Astrocyte (in vitro differentiated cells and primary cell): ENCODE measurements around the gene PEAK3. TPM values are rescaled to one million over a fixed set of nuclear protein-coding genes. Genes with fewer than 3 reads are reported as not detected.

Experiments used
- DNase-seq: peaks from one replicate; pipeline ENCODE4 v3.0.0-alpha.2; 2010; ENCODE audit warnings: low read depth
- FAIRE-seq: peaks from 2 replicates; lab custom pipeline; 2011; peaks lifted over from hg19 to GRCh38; lab: Jason Lieb, UNC
- H2AFZ ChIP-seq: 2 replicates; pipeline ENCODE4 v1.6.0; 2012; ENCODE audit warnings: low read depth, low read length, inconsistent platforms
- H3K27ac ChIP-seq: 2 replicates; pipeline ENCODE4 v1.5.1; 2011; ENCODE audit warnings: low read depth, low read length, inconsistent platforms
- H3K27me3 ChIP-seq: 2 replicates; pipeline ENCODE4 v1.6.0; 2011; ENCODE audit warnings: low read length, inconsistent platforms; ENCODE audit not compliant: insufficient read depth
- H3K36me3 ChIP-seq: 2 replicates; pipeline ENCODE4 v1.5.1; 2011; ENCODE audit warnings: low read length, inconsistent platforms; ENCODE audit not compliant: insufficient read depth
- H3K4me1 ChIP-seq: 2 replicates; pipeline ENCODE4 v1.5.1; 2011; ENCODE audit warnings: low read length, inconsistent platforms; ENCODE audit not compliant: insufficient read depth
- H3K4me2 ChIP-seq: 2 replicates; pipeline ENCODE4 v1.6.0; 2012; ENCODE audit warnings: low read length, inconsistent platforms
- H3K4me3 ChIP-seq: 2 replicates; pipeline ENCODE4 v1.5.1; 2011; ENCODE audit warnings: low read depth, mild to moderate bottlenecking, low read length, inconsistent platforms; ENCODE audit not compliant: insufficient read depth
- H3K79me2 ChIP-seq: 2 replicates; pipeline ENCODE4 v1.6.0; 2012; ENCODE audit warnings: mild to moderate bottlenecking, low read length, inconsistent platforms; ENCODE audit not compliant: insufficient read depth
- H3K9ac ChIP-seq: 2 replicates; pipeline ENCODE4 v1.6.0; 2012; ENCODE audit warnings: mild to moderate bottlenecking, low read length, inconsistent platforms
- H3K9me3 ChIP-seq: 2 replicates; pipeline ENCODE4 v1.5.1; 2012; ENCODE audit warnings: low read depth, mild to moderate bottlenecking, low read length, inconsistent platforms; ENCODE audit not compliant: insufficient read depth
- H4K20me1 ChIP-seq: 2 replicates; pipeline ENCODE4 v1.6.0; 2012; ENCODE audit warnings: low read length, inconsistent platforms; ENCODE audit not compliant: insufficient read depth
- H3K27ac Mint-ChIP-seq: one replicate; pipeline ENCODE4 v1.8.0; 2021; ENCODE audit warnings: mild to moderate bottlenecking, mixed read lengths; ENCODE audit not compliant: unreplicated experiment
- H3K27me3 Mint-ChIP-seq: one replicate; pipeline ENCODE4 v1.8.0; 2021; ENCODE audit warnings: low read depth, mixed read lengths; ENCODE audit not compliant: unreplicated experiment
- H3K36me3 Mint-ChIP-seq: one replicate; pipeline ENCODE4 v1.8.0; 2021; ENCODE audit warnings: low read depth, mixed read lengths; ENCODE audit not compliant: unreplicated experiment
- H3K4me1 Mint-ChIP-seq: one replicate; pipeline ENCODE4 v1.8.0; 2021; ENCODE audit warnings: low read depth, mixed read lengths; ENCODE audit not compliant: unreplicated experiment
- H3K4me3 Mint-ChIP-seq: one replicate; pipeline ENCODE4 v1.8.0; 2021; ENCODE audit warnings: mild to moderate bottlenecking, moderate library complexity, mixed read lengths; ENCODE audit not compliant: unreplicated experiment
- H3K9me3 Mint-ChIP-seq: one replicate; pipeline ENCODE4 v1.8.0; 2021; ENCODE audit warnings: mild to moderate bottlenecking, mixed read lengths; ENCODE audit not compliant: unreplicated experiment
- CTCF ChIP-seq: IDR thresholded peaks from 2 replicates; pipeline ENCODE4 v1.5.1; 2011; ENCODE audit warnings: low read depth, mild to moderate bottlenecking, inconsistent platforms, low read length, moderate library complexity; ENCODE audit not compliant: insufficient read depth
- EZH2 ChIP-seq: IDR thresholded peaks from 2 replicates; pipeline ENCODE4 v1.6.1; 2012; ENCODE audit warnings: mild to moderate bottlenecking, low read length, inconsistent platforms; ENCODE audit not compliant: insufficient read depth
- total RNA-seq: library from RNA; stranded (reverse); gene quantifications from 2 replicates; pipeline ENCODE4 v1.2.1, GENCODE V29; 2021

PEAK3 gene
- total RNA-seq, 1 donor from 2014 or later: 0.18 TPM

GRCh38 chr19:2328401-2329148 lies 46.6 kb upstream of the PEAK3 start, which contains the start of the genes LSM7 and SPPL2B:
LSM7 (minus strand) TSS chr19:2328586; CDS start chr19:2328566, 20 bp downstream.
SPPL2B (plus strand) TSS chr19:2328684; CDS start chr19:2328710, 26 bp downstream.
- no peak for FAIRE-seq
- peaks cover 27% of the 10 kb centered on the region for H3K4me1 Mint-ChIP-seq

GRCh38 chr19:2327773-2328400 lies 45.9 kb upstream of the PEAK3 start:
- H3K27ac Mint-ChIP-seq: peak overlapping the region; percentile 97

More at GRCh38 chr19:2328401-2329148, 46.6 kb upstream of the PEAK3 start, which contains the start of the genes LSM7 and SPPL2B:
- H3K27ac ChIP-seq: peak within 1 kb of the TSS; percentile 90
- no peaks in the 10 kb centered on the region for H3K36me3 ChIP-seq
- peaks cover 68% of the 10 kb centered on the region for H4K20me1 ChIP-seq
- TF ChIP-seq EZH2 (no peak), CTCF (no peak)
- Mint-ChIP-seq H3K4me3 (peak within 1 kb of the TSS; percentile 100), H3K36me3 (peaks cover 3% of the 10 kb centered on the region), H3K27me3 (no peaks in the 10 kb centered on the region), H3K9me3 (no peaks in the 10 kb centered on the region), H3K27ac (peak within 1 kb of the TSS; percentile 97)
- H3K4me3 ChIP-seq: peak within 1 kb of the TSS; percentile 95
- H3K9me3 ChIP-seq: no peaks in the 10 kb centered on the region
- H3K79me2 ChIP-seq: peaks cover 83% of the 10 kb centered on the region
- H3K27me3 ChIP-seq: no peaks in the 10 kb centered on the region
- DNase-seq: peak; percentile 53
- H3K4me1 ChIP-seq: peaks cover 15% of the 10 kb centered on the region
- peak within 1 kb of the TSS; percentile 90 for H3K4me2 ChIP-seq
- peak within 1 kb of the TSS; percentile 89 for H2AFZ ChIP-seq
- H3K9ac ChIP-seq: peak within 1 kb of the TSS; percentile 87

More at GRCh38 chr19:2327773-2328400, 45.9 kb upstream of the PEAK3 start:
- peak overlapping the region; percentile 87 for H3K9ac ChIP-seq
- H4K20me1 ChIP-seq: peaks cover 66% of the 10 kb centered on the region
- Mint-ChIP-seq H3K27me3 (no peaks in the 10 kb centered on the region), H3K36me3 (peaks cover 5% of the 10 kb centered on the region), H3K4me3 (peak overlapping the region; percentile 100), H3K9me3 (no peaks in the 10 kb centered on the region), H3K4me1 (peaks cover 27% of the 10 kb centered on the region)
- H2AFZ ChIP-seq: peak overlapping the region; percentile 89
- H3K27me3 ChIP-seq: no peaks in the 10 kb centered on the region
- peaks cover 78% of the 10 kb centered on the region for H3K79me2 ChIP-seq
- peaks cover 15% of the 10 kb centered on the region for H3K4me1 ChIP-seq
- DNase-seq (peak; percentile 88), FAIRE-seq (peak; percentile 76)
- peak overlapping the region; percentile 90 for H3K27ac ChIP-seq
- H3K4me2 ChIP-seq: peak overlapping the region; percentile 90
- no peaks in the 10 kb centered on the region for H3K36me3 ChIP-seq
- H3K4me3 ChIP-seq: peak overlapping the region; percentile 95
- TF ChIP-seq CTCF (no peak), EZH2 (no peak)
- H3K9me3 ChIP-seq: no peaks in the 10 kb centered on the region
